G401 (cell line): ENCODE results near the gene ANKRD35. TPM values are rescaled to one million over a fixed set of nuclear protein-coding genes. Genes with fewer than 3 reads are reported as not detected.
"Not testable (repeated sequence)": the region's sequence is repeated elsewhere in the genome, so short reads cannot be mapped to it uniquely, and the experiment has no call there.

ENCODE experiments used
- DNase-seq: peaks from one replicate; pipeline ENCODE4 v3.0.0-alpha.2; 2015; ENCODE audit warnings: low spot score
- in situ Hi-C: cut with HindIII; loops from 2 replicates; pipeline ENCODE4 v1.10.0; 2016; ENCODE audit warnings: low sequenced_read_pairs, mixed read lengths
- total RNA-seq: library from RNA; depleted of rRNA; stranded (reverse); fragments of >200 nt; shearing (Covaris generic); gene quantifications from 2 replicates; pipeline ENCODE4 v1.2.3, GENCODE V29; 2014; rRNA removed

Gene ANKRD35
- not detected in 2 replicates for total RNA-seq

GRCh38 chr1:145885738-145886287 is at the start of gene ANKRD35:
Gene ANKRD35 (minus strand): TSS chr1:145885866. CDS start chr1:145885758, 108 bp downstream.
- DNase-seq, result peak; percentile 90
- in situ Hi-C loops, result no loop called here

GRCh38 chr1:145932522-145933009 is 46.9 kb upstream of the ANKRD35 start:
- in situ Hi-C loops, DNase-seq: not testable (repeated sequence)

GRCh38 chr1:145927916-145928643 is 42.4 kb upstream of the ANKRD35 start:
- in situ Hi-C loops, result no loop called here
- no peak for DNase-seq

- peak; percentile 99 for DNase-seq
- in situ Hi-C loops, result no loop called here
Observed at GRCh38 chr1:145927063-145927886, 41.6 kb upstream of the ANKRD35 start, which contains the start of gene RBM8A. Gene RBM8A (minus strand): TSS chr1:145927484. CDS start chr1:145927426, 58 bp downstream.

- in situ Hi-C loops, result no loop called here
- no peak for DNase-seq
Observed at GRCh38 chr1:145926686-145927062, 41.0 kb upstream of the ANKRD35 start.

DNA sequence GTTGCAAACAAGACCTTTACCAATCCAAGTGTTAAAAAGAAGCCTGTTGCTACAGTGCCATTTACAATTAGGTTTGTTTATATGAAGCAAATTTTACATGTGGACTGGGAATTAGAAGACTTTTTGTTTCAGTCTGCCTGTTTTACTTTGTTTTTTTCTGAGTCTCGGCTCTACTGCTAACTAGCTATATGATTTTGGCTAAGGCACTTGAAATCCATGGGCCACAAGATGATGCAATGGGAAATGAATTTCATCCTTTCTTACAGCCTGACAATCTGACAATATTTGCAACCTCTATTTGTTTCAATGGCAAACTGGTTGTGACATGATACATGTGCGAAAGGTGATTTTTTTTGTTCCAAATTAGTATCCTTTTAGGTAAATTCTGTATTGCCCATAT is 36.6 kb upstream of the ANKRD35 start:
- DNase-seq, result no peak
- in situ Hi-C loops, result no loop called here

DNA sequence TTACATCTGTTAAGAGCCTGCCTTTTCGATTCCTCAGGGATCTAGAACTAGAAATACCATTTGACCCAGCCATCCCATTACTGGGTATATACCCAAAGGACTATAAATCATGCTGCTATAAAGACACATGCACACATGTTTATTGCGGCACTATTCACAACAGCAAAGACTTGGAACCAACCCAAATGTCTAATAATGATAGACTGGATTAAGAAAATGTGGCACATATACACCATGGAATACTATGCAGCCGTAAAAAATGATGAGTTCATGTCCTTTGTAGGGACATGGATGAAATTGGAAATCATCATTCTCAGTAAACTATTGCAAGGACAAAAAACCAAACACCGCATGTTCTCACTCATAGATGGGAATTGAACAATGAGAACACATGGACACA is 34.6 kb upstream of the ANKRD35 start:
- in situ Hi-C loops, DNase-seq: not testable (repeated sequence)

- in situ Hi-C loops, result no loop called here
- DNase-seq, result peak; percentile 73
Observed at GRCh38 chr1:145918992-145919939, 33.6 kb upstream of the ANKRD35 start.

- peak; percentile 93 for DNase-seq
- in situ Hi-C loops, result no loop called here
Observed at GRCh38 chr1:145918144-145918991, 32.7 kb upstream of the ANKRD35 start, which contains the start of gene PEX11B. Gene PEX11B (minus strand): TSS chr1:145918717. CDS start chr1:145918688, 29 bp downstream.

DNA sequence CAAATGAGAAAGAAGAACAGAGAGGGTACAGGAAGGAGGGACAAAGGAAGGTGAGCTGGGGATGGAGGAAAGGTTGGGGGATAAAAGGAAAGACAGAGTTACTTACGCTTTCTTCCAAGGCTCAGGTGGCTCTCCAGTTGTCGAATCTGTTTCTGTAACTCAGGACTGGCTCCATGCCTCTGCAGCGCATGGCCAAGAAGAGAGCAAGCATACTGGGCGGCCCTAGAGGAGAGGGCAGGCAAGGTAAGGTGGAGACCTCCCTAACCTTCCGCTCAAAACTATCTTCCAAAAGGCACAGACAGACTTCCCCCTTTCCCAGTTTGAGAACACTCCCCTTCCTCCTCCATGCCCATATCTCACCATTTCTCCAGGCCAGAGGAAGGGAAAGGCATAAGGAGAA is 31.9 kb upstream of the ANKRD35 start:
- DNase-seq, result peak; percentile 19
- in situ Hi-C loops, result no loop called here

DNA sequence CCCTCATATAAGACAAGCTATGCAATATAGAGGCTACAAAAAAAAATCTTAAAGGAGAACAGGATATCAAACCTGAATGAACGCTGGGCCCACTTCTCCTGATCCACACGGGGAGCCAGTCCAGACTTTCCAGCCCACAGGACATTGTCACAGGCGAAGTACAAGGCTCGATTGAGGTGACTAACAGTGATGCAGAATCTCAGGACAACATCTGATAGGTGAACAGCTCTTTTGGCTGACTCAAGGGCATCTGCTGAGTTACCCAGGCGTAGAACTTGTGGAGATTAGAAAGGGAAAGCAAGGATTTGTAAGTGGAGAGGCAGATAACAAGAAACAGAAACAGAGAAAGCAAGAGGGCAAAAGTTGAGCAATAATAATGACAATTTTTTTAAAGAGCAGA is 31.1 kb upstream of the ANKRD35 start:
- DNase-seq, result no peak
- in situ Hi-C loops, result no loop called here

- in situ Hi-C loops, result no loop called here
- no peak for DNase-seq
Observed at GRCh38 chr1:145912128-145912641, 26.5 kb upstream of the ANKRD35 start.

GRCh38 chr1:145908653-145909052 is 23.0 kb upstream of the ANKRD35 start:
- in situ Hi-C loops, result no loop called here
- DNase-seq, result no peak

DNA sequence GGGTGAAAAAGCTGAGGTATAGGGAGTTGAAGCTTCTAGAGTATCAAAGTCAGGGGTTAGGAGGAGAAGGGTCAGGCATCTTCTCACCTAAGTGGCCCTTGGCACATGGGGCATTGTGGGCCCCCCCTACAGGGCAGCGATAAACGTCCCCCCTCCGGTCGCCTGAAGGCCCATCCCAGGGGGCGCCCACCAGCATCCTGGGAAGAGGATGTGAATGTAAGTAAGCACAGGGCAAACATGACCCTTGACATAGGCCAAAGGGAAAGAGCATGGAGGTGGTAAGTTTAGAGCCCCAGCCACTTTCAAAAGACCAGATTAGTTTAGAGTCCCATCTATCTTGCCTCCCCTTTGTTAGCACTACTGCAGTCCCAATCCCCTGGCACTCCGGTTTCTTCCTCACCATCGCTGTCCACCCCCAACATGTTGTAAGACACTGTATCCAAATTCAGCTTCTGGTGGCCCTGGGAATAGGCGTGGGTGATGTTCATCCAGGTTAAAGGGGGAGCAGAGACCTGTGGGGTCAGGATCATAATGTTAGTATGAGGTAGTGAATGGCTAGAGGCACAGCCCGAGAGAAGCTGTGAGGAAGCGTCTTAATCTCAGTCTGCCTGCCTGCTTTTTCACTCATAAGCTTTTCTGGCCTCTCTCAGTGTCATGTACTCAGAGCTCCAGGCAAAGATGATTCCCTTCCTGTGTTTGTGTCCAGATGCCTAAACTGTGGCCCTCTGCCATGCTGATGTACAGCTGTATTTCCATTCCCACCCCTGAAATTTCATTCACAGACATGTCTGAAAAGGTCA is 21.5 kb upstream of the ANKRD35 start:
- DNase-seq, result no peak
- in situ Hi-C loops, result no loop called here

GRCh38 chr1:145901312-145902021 is 15.8 kb upstream of the ANKRD35 start:
- in situ Hi-C loops, result no loop called here
- no peak for DNase-seq

DNA sequence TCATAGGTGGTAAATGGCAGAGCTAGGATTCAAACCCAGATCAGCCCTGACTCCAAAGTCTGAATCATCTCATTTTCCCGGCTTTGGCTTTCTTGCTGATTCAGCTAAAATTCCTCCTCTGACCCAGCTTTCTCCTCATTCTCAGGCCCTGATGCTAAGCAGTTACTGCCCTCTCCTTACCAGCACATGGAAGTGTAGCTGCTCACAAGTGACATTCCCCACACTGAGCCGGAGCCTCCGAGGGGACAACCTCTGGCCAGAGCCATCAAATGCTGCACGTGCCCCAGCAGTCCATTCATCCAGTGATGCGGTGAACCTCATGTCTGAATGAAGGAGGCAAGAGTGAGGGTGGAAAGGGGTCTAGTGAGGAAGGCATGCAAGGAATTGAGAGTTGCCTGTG is 13.1 kb upstream of the ANKRD35 start:
- DNase-seq, result no peak
- in situ Hi-C loops, result no loop called here
